Heart left ventricle (tissue), 16 donors: ENCODE results near the gene CORO1C. TPM values are rescaled to one million over a fixed set of nuclear protein-coding genes. Genes with fewer than 3 reads are reported as not detected.

ENCODE experiments used
- ATAC-seq, 4 donors: fragments of 200-7000 bp; cut with Tn5 transposase; one replicate each; pipeline ENCODE4 v1.9.1; 2020 to 2022; ENCODE audit warnings: moderate library complexity in 4 of 4, mild to moderate bottlenecking in 3 of 4, moderate number of reproducible peaks in 1 of 4
- DNase-seq, 5 donors: peaks; one replicate each; pipeline ENCODE4 v3.0.0-alpha.2; 2020
- H3K27ac ChIP-seq, 12 donors: fragments of 200-600 bp; sonication (generic) in 4 of 12; one replicate each; pipeline versions ENCODE4 v1.5.0 to v1.8.0; 2016 to 2022; ENCODE audit warnings: mild to moderate bottlenecking in 2 of 12
- H3K27me3 ChIP-seq, 9 donors: fragments of 200-600 bp; sonication (generic) in 2 of 9; one replicate each; pipeline versions ENCODE4 v1.5.1 to v1.8.0; 2016 to 2022; ENCODE audit warnings: mild to moderate bottlenecking in 3 of 9
- H3K36me3 ChIP-seq, 9 donors: fragments of 200-600 bp; sonication (generic) in 2 of 9; one replicate each; pipeline versions ENCODE4 v1.5.0 to v1.8.0; 2018 to 2022; ENCODE audit warnings: mild to moderate bottlenecking in 2 of 9
- H3K4me1 ChIP-seq, 12 donors: fragments of 200-600 bp; sonication (generic) in 4 of 12; one replicate each; pipeline versions ENCODE4 v1.5.0 to v1.8.0; 2016 to 2022; ENCODE audit warnings: mild to moderate bottlenecking in 3 of 12
- H3K4me3 ChIP-seq, 12 donors: fragments of 200-600 bp; sonication (generic) in 4 of 12; one replicate each; pipeline versions ENCODE4 v1.5.0 to v1.8.0; 2017 to 2022; ENCODE audit warnings: mild to moderate bottlenecking in 9 of 12, moderate library complexity in 4 of 12
- H3K9me3 ChIP-seq, 12 donors: fragments of 200-600 bp; sonication (generic) in 4 of 12; one replicate each; pipeline versions ENCODE4 v1.5.0 to v1.8.0; 2016 to 2022; ENCODE audit warnings: mild to moderate bottlenecking in 1 of 12
- CTCF ChIP-seq, 12 donors: fragments of 200-600 bp; sonication (generic) in 4 of 12; IDR thresholded peaks; one replicate each; pipeline versions ENCODE4 v1.5.0 to v1.8.0; 2018 to 2022; ENCODE audit warnings: antibody characterized with exemption in 12 of 12, mild to moderate bottlenecking in 5 of 12
- POLR2A ChIP-seq, 2 donors: fragments of 450-650 bp; IDR thresholded peaks; one replicate each; pipeline ENCODE4 v1.6.1; 2017; ENCODE audit warnings: antibody characterized with exemption in 2 of 2, mild to moderate bottlenecking in 2 of 2, moderate library complexity in 2 of 2
- WGBS, 4 donors: extraction: QIAGEN DNeasy Blood & Tissue Kit in 2 of 4; methylation state at CpG; one replicate each; pipeline versions ENCODE4 v1.1.5 to v1.1.7; 2013 to 2018; 5-methylcytosine and 5-hydroxymethylcytosine counted together
- intact Hi-C, 10 donors: fragments of 100-400 bp; cut with DNase I; formaldehyde crosslinking; loops; one replicate each; pipeline versions ENCODE4 v1.11.1 to v1.14.2; 2022
- polyA plus RNA-seq, 2 donors: library from polyadenylated mRNA; stranded (reverse); fragments of 200-250 nt; gene quantifications; one replicate each; pipeline ENCODE4 v1.2.3, GENCODE V29; 2013
- total RNA-seq, 9 donors: library from RNA; depleted of rRNA in 2 of 9; stranded (reverse); fragments of >200 nt in 2 of 9; fragmentation: NEBNext Ultra II Directional in 3 of 9; extraction: Animal tissue kit (Norgen Biotek cat#: 25700) in 3 of 9; gene quantifications; one replicate each; pipeline versions ENCODE4 v1.1.0 to v1.2.4, GENCODE V29; 2016 to 2023
- donor health status: ischemic (EF 13 %, LVEDD 7.1; RV severe dilation, severe dysfunction).
- donor health status: healthy with polysubstance abuse.
- donor health status: DM: no; HTN: yes; CAD: no.
- donor health status: DM: no; HTN: no; CAD: no.
- donor health status: ischemic (EF 25% LVEDD 6.9; RV normal size, moderate dysfunction).
- donor health status: ischemic (EF 25% LVEDD 5.7; RV mildly dilated, moderate dysfunction).
- donor health status: healthy.
- donor health status: DM: yes; HTN: yes; CAD: no.
- donor health status: ischemic (EF 35%, LVEDD 5.7; RV mildly dilated, moderate dysfunction).
- donor health status: nonischemic (EF 11% LVEDD 7.7; RV severe dilation, severe dysfunction).
- donor health status: DM: yes; HTN: yes; CAD: no.
- donor health status: PGD.
- donor health status: ischemic (EF 29% LVEDD 5.4; RV normal size, mild dysfunction).
- donor health status: nonischemic (EF 23%, LVEDD 6.1; RV moderate dilation, normal function).

CORO1C gene
- total and polyA plus RNA-seq, 11 donors = 18.3 to 119 (median 65.2) TPM

- H3K27ac ChIP-seq = peak overlapping the region in 4 of 12 donors; percentile 3 to 53 (median 25)
- intact Hi-C loops = no loop called here
- no peak overlapping the region for H3K4me3 ChIP-seq
- peaks cover 0 to 2% (median 0%) of the 10 kb centered on the region in 9 donors for H3K36me3 ChIP-seq
- no peak for TF ChIP-seq CTCF (IDR thresholded peaks at IDR 0.05)
- no peak for TF ChIP-seq POLR2A (IDR thresholded peaks at IDR 0.05)
- ATAC-seq (no peak), DNase-seq (no peak)
- peaks cover 0 to 85% (median 57%) of the 10 kb centered on the region in 12 donors for H3K4me1 ChIP-seq
- no peaks in the 10 kb centered on the region for H3K9me3 ChIP-seq
- no peaks in the 10 kb centered on the region for H3K27me3 ChIP-seq
- 30 to 52% (median 44%) methylated on average over 1 of the region's 1 CpG for WGBS, 4 donors
Observed at GRCh38 chr12:108709697-108710096, 21.6 kb downstream of the CORO1C start.

GRCh38 chr12:108704527-108704926 is 26.8 kb downstream of the CORO1C start:
- peak in 1 of 4 donors; percentile 32 for ATAC-seq
- peak overlapping the region in 1 of 12 donors; percentile 94 for H3K27ac ChIP-seq
- intact Hi-C loops = no loop called here

GRCh38 chr12:108702595-108703320 is 28.6 kb downstream of the CORO1C start:
- H3K9me3 ChIP-seq = no peaks in the 10 kb centered on the region
- H3K4me1 ChIP-seq = peaks cover 4 to 83% (median 65%) of the 10 kb centered on the region in 12 donors
- peaks cover 0 to 40% (median 28%) of the 10 kb centered on the region in 9 donors for H3K36me3 ChIP-seq
- intact Hi-C loops = no loop called here
- no peak overlapping the region for H3K4me3 ChIP-seq
- H3K27me3 ChIP-seq = no peaks in the 10 kb centered on the region
- no peak for DNase-seq
- ATAC-seq = peak in 3 of 4 donors; percentile 12 to 25 (median 13)
- peak overlapping the region in 11 of 12 donors; percentile 48 to 94 (median 71) for H3K27ac ChIP-seq
- no peak for TF ChIP-seq POLR2A (IDR thresholded peaks at IDR 0.05)
- no peak for TF ChIP-seq CTCF (IDR thresholded peaks at IDR 0.05)
- 33 to 46% (median 38%) methylated on average over 10 of the region's 10 CpGs for WGBS, 4 donors

More at GRCh38 chr12:108704527-108704926, 26.8 kb downstream of the CORO1C start:
- Histone ChIP-seq H3K4me3 (no peak overlapping the region), H3K4me1 (peaks cover 4 to 84% (median 65%) of the 10 kb centered on the region in 12 donors), H3K9me3 (no peaks in the 10 kb centered on the region), H3K36me3 (peaks cover 0 to 22% (median 11%) of the 10 kb centered on the region in 9 donors), H3K27me3 (no peaks in the 10 kb centered on the region)
- TF ChIP-seq POLR2A (IDR thresholded peaks at IDR 0.05) = no peak
- no peak for TF ChIP-seq CTCF (IDR thresholded peaks at IDR 0.05)
- DNase-seq = no peak
- 74 to 84% (median 80%) methylated on average over 5 of the region's 5 CpGs for WGBS, 4 donors

GRCh38 chr12:108701779-108702441 is 29.4 kb downstream of the CORO1C start:
- Histone ChIP-seq H3K4me3 (peak overlapping the region in 2 of 12 donors; percentile 7 to 9), H3K27me3 (no peaks in the 10 kb centered on the region), H3K4me1 (peaks cover 4 to 83% (median 62%) of the 10 kb centered on the region in 12 donors), H3K9me3 (no peaks in the 10 kb centered on the region), H3K27ac (peak overlapping the region; percentile 43 to 94 (median 70)), H3K36me3 (peaks cover 0 to 47% (median 28%) of the 10 kb centered on the region in 9 donors)
- no peak for DNase-seq
- 8 to 12% (median 10%) methylated on average over 5 of the region's 5 CpGs for WGBS, 4 donors
- peak; percentile 55 to 75 (median 72) for ATAC-seq
- intact Hi-C loops = no loop called here
- TF ChIP-seq CTCF (IDR thresholded peaks at IDR 0.05) (no peak), POLR2A (IDR thresholded peaks at IDR 0.05) (no peak)
